GM21381 (cell line): ENCODE data around the gene MYOM1.

Experiments used
- ATAC-seq: cut with Tn5 transposase; IDR thresholded peaks from one replicate; pipeline ENCODE4 v1.9.1; 2021; ENCODE audit warnings: mild to moderate bottlenecking, moderate library complexity; ENCODE audit not compliant: unreplicated experiment

Gene MYOM1

GRCh38 chr18:3250237-3251107 is 30.7 kb upstream of the MYOM1 start:
- no peak for ATAC-seq

GRCh38 chr18:3248658-3249359 is 29.0 kb upstream of the MYOM1 start:
- no peak for ATAC-seq

GRCh38 chr18:3248062-3248657 is 28.4 kb upstream of the MYOM1 start:
- ATAC-seq: no peak

GRCh38 chr18:3247240-3248061 is 27.7 kb upstream of the MYOM1 start, which contains the start of gene MYL12A:
Gene MYL12A (plus strand): TSS chr18:3247801. CDS start chr18:3253248, 5,447 bp downstream.
- ATAC-seq: peak; percentile 77

DNA sequence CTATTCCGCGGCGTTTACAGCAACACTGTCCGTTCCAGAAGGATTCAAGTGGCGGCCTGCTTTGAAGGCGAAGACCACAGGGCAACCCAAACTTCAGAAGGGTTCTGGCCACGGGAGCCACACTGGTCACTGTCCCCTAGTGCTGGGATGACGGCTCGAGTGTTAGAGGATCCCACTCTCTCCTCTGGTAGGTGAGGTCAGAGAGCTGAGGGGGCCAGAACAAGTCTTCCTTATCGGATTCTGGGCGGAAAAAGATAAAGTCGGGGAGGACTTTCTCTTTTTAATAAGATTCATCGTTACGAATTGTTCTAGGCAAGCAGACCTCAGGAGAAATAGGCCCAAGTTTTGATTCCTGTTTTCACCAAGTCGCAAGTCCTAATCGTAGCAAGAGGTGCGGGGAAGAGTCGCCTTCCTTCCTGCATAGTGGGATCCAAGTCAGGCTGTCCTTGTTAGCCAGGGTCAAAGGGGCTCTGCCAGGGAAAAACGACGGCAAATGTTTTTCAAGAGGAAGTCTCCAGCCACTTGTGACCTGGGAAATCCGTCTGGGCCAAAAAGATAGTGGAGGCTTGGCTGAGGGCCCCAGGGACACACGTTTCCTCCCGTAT is 27.0 kb upstream of the MYOM1 start:
- no peak for ATAC-seq

DNA sequence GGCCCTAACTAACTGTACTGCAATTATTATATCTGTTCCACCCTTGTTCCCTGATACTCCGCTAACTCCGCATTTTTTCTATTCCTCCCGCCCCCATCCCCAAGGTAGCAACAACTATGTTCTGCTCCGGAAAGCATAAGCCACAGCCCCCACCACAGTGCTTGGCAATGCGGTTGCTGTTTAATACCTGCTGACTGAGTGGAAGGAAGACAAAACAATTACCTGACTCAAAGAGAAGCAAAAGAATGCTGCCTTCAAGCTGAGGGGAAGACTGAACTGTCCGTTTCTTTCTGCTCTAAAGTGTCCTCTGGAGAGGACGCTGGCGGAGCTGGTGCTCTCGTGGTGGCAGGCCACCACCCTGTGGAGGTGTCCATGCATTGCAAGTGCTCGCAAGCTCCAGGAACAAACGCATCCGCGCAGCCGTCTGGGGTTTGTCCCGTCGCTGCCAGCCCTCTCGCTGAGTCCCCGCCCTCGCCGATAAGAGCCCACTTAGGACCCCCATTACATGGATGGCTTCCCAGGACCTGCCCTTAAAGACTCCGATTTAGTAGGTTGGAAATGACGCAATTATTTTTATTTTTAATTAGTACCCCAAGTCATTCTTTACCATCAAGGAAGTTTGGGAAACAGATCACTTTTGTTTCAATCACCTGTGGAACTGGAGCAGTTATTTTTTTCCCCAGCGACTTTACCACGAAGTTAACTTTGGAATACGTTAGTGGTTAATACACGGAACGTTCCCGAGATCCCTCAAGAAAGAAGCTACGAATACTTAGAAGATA is 26.3 kb upstream of the MYOM1 start:
- ATAC-seq: peak; percentile 46

GRCh38 chr18:3245185-3245564 is 25.4 kb upstream of the MYOM1 start:
- ATAC-seq: no peak

DNA sequence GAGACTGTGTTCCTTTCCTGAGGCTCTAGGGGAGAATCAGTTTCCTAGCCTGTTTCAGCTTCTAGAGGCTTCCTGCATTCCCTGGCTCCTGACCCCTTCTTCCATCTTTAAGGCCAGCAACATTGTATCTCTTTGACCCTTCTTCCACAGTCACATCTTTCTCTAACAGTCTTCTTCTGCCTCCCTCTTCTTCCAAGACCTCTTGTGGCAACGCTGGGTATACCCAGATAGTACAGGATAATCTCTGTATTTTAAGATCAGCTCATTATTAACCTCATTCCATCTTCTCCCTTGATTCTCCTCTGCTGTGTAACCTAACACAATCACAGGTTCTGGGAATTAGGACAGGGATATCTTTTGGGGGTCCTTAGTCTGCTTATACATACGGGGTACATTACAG is 19.0 kb upstream of the MYOM1 start:
- ATAC-seq: no peak

- no peak for ATAC-seq
These were observed 16.7 kb upstream of the MYOM1 start for GRCh38 chr18:3236470-3236869.

GRCh38 chr18:3235846-3236245 is 16.1 kb upstream of the MYOM1 start:
- ATAC-seq: no peak

DNA sequence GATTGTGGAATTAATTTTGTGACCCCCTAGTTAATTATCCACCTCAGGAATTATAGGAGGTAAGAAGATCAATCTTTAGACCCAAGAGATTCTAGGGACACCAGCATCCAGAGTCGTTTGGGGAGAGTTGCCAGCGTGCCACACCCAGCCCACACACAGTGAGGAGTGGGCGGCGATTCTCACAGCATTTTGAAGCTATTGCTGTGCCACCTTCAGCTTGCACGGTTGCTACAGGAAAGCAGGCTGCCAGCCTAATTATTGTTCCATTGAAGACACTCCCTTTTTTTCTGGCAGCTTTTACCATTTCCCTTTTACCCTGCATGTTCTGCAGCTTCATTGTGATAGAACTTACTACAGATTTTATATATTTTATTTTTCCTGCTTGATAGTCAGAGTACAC is 14.7 kb upstream of the MYOM1 start:
- no peak for ATAC-seq

DNA sequence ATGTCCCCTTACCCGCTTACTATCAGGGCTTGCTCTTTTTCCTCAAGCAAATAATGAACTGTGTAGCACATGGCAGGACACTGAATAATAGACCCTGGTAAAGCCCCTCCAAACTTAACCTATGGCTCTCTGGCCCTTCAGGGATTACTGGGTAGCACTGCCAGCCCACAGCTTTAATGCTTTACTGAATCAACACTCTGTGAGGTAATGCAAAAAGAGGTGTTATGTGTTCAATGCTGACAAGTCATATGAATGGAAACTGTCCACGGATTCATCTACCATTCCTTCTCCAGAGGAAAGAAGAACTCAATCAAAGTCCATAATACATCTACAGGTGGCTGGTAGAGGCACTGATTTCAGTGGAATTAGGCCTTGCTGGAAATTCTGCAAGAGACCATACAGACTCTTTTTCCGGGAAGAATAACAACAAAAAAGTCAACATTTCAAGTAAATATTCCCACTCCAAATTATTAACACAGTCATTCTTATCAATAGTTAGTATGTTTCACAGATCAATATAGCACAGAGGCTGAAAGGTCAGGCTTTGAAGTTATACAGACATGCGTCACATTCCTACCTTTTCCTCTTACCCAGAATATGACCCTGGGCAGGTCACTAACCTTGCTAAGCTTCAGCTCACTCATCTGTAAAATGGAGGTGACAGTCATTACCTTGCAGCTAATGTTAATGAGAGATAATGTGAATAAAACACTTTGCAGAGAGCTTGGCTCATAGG is 13.8 kb upstream of the MYOM1 start:
- no peak for ATAC-seq

DNA sequence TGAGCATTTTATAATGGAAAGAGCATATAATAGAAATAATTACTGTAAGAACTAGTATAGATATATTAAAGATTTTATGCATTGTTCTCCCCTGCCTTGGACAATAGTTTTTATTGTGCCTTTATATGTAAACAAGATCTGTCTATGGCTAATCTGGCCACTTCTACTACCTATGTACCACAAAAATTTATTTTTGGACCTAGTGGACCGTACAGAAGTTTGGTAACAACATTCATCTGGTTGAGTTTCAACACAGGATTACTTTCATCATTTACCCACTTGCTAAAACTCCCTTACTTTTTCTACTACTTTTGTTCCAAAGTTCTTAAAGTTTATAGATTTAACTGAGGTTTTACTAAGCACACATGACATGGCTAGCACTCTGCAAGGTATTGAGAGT is 13.2 kb upstream of the MYOM1 start:
- ATAC-seq: no peak

GRCh38 chr18:3230401-3231334 is 10.9 kb upstream of the MYOM1 start:
- no peak for ATAC-seq

- no peak for ATAC-seq
These were observed 6.3 kb upstream of the MYOM1 start for GRCh38 chr18:3226048-3226447.

DNA sequence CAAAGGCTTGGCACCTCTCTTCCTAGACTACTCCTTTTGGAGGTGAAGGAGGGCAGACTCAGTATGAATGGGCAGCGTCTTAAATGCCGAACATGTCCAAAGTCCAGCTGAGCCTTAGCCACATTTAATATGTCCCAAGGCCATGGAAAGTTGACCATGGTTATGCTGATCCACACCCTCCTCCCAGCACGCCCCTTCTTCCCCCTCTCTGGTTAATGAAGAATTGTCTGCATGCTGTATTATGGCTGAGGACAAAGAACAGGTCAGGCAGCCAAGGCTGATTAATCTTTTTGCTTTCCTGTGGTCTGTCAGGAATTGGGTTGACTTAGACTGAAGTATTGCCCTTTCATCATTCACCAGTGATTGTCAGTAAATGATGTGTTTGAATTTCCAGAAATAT is 5.8 kb upstream of the MYOM1 start:
- no peak for ATAC-seq

GRCh38 chr18:3224223-3224622 is 4.5 kb upstream of the MYOM1 start:
- no peak for ATAC-seq

- ATAC-seq: no peak
These were observed 3.6 kb upstream of the MYOM1 start for GRCh38 chr18:3223356-3223755.
